ENCODE results near the gene TMEM156. TPM values are rescaled to one million over a fixed set of nuclear protein-coding genes. Genes with fewer than 3 reads are reported as not detected.

The TMEM156 gene
- 4.0 TPM for total RNA-seq

GRCh38 chr4:39032218-39033085 lies at the start of gene TMEM156:
Gene TMEM156, minus strand, starts transcription at chr4:39032409. Its CDS starts 96 bp downstream, at chr4:39032313.

DNA sequence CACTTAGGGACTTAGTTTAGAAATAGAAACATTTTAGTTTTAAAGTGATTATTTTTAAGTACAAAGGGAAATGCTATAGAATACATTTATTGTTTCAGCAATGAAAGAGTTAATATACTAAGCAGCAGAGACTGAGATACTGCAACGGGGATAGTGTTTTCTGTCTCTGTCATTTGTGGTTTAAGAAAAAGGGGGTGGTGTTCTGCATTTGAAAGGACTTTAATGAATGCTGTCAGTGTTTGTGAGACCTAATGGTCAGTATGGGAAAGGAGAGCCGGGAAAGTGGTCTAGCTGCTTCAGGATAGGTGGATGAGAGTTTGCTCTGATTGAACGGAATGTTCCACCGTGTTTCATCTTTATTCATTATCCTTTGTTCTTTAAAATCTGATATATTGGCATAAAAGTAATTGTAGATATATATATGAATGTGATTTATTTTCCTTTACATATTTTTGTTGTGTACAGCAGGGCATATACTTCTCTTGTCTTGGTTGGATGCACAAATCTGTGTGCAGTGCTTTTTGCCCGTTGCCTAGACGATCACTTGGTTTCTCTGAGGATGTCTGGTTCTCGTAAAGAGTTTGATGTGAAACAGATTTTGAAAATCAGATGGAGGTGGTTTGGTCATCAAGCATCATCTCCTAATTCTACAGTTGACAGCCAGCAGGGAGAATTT lies 30.0 kb upstream of the TMEM156 start, which contains the start of gene KLHL5:
Gene KLHL5, plus strand, starts transcription at position 139 of the 676 bp plus-strand sequence. Its CDS starts 421 bp downstream, at position 560.

Other genes with a start within 250 kb of the TMEM156 start
- gene TLR10, start 249.4 kb downstream of the TMEM156 start, total RNA-seq, result 1.1 TPM
- 7.6 TPM for gene TLR1, start 227.6 kb downstream of the TMEM156 start, total RNA-seq
- 1.5 TPM for gene TLR6, start 175.6 kb downstream of the TMEM156 start, total RNA-seq
- 49.9 TPM for gene FAM114A1, start 164.6 kb downstream of the TMEM156 start, total RNA-seq
- gene KLHL5, start 29.8 kb upstream of the TMEM156 start, total RNA-seq, result 33.7 TPM
- 46.6 TPM for gene WDR19, start 150.1 kb upstream of the TMEM156 start, total RNA-seq